ENCODE measurements around the gene ANK3. TPM values are rescaled to one million over a fixed set of nuclear protein-coding genes. Genes with fewer than 3 reads are reported as not detected.

Gene ANK3
- polyA plus RNA-seq, 1 donor from 2014 or later, result 114 TPM

DNA sequence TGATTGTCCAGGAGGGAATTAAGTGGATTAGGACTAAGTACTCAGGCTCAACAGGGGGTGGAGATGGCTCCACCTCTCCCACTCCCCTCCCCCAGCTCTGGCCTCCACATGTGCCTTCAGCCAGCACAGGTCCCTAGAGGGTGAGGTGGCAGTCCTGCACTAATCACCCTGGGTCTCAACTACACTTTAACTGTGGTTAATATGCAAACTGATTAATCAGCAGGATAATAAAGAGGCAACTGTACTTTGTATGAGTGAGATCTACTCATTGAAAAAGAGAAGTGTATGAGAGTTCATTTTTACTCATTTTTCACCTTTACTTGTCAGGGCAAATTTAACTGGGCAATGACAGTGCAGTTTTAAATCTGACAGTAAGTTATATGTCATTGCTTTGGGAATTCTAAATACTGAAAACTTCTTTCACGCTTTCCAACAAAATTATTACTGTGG, 259.5 kb downstream of the ANK3 start:
- Histone ChIP-seq H4K20me1 (ENCODE audit: insufficient read depth) (no peaks in the 10 kb centered on the region), H3K9me2 (ENCODE audit: insufficient read depth, low read length) (no peaks in the 10 kb centered on the region), H3K4me3 (ENCODE audit: low read length) (no peak overlapping the region), H3K9ac (ENCODE audit: low read length) (no peak overlapping the region), H3K4me2 (ENCODE audit: low read length) (no peak overlapping the region), H2AFZ (ENCODE audit: low read depth, low read length) (no peak overlapping the region), H3K27ac (ENCODE audit: low read length) (no peak overlapping the region), H3F3A (ENCODE audit: insufficient read depth, low read length, poor library complexity, severe bottlenecking) (no peaks in the 10 kb centered on the region), H3K27me3 (ENCODE audit: insufficient read depth, low read depth, low read length) (no peaks in the 10 kb centered on the region), H3K9me3 (ENCODE audit: low read length) (no peaks in the 10 kb centered on the region), H3K79me2 (replicated peaks; ENCODE audit: insufficient read depth, low read length) (no peaks in the 10 kb centered on the region), H3K36me3 (ENCODE audit: insufficient read depth, low read length) (peaks cover 8% of the 10 kb centered on the region)
- TF ChIP-seq RAD21 (conservative IDR thresholded peaks at IDR 0.05) (no peak), TAF1 (IDR thresholded peaks at IDR 0.05; ENCODE audit: low read depth) (no peak), SMC3 (conservative IDR thresholded peaks at IDR 0.05; ENCODE audit: poor library complexity) (no peak), EZH2 (IDR thresholded peaks at IDR 0.05; ENCODE audit: borderline replicate concordance, insufficient read depth, low read length, poor library complexity, severe bottlenecking) (no peak)
- TF ChIP-seq, protein P1, sequence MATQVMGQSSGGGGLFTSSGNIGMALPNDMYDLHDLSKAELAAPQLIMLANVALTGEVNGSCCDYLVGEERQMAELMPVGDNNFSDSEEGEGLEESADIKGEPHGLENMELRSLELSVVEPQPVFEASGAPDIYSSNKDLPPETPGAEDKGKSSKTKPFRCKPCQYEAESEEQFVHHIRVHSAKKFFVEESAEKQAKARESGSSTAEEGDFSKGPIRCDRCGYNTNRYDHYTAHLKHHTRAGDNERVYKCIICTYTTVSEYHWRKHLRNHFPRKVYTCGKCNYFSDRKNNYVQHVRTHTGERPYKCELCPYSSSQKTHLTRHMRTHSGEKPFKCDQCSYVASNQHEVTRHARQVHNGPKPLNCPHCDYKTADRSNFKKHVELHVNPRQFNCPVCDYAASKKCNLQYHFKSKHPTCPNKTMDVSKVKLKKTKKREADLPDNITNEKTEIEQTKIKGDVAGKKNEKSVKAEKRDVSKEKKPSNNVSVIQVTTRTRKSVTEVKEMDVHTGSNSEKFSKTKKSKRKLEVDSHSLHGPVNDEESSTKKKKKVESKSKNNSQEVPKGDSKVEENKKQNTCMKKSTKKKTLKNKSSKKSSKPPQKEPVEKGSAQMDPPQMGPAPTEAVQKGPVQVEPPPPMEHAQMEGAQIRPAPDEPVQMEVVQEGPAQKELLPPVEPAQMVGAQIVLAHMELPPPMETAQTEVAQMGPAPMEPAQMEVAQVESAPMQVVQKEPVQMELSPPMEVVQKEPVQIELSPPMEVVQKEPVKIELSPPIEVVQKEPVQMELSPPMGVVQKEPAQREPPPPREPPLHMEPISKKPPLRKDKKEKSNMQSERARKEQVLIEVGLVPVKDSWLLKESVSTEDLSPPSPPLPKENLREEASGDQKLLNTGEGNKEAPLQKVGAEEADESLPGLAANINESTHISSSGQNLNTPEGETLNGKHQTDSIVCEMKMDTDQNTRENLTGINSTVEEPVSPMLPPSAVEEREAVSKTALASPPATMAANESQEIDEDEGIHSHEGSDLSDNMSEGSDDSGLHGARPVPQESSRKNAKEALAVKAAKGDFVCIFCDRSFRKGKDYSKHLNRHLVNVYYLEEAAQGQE (IDR thresholded peaks at IDR 0.05; ENCODE audit: borderline replicate concordance), result no peak
- TF ChIP-seq, protein P2, sequence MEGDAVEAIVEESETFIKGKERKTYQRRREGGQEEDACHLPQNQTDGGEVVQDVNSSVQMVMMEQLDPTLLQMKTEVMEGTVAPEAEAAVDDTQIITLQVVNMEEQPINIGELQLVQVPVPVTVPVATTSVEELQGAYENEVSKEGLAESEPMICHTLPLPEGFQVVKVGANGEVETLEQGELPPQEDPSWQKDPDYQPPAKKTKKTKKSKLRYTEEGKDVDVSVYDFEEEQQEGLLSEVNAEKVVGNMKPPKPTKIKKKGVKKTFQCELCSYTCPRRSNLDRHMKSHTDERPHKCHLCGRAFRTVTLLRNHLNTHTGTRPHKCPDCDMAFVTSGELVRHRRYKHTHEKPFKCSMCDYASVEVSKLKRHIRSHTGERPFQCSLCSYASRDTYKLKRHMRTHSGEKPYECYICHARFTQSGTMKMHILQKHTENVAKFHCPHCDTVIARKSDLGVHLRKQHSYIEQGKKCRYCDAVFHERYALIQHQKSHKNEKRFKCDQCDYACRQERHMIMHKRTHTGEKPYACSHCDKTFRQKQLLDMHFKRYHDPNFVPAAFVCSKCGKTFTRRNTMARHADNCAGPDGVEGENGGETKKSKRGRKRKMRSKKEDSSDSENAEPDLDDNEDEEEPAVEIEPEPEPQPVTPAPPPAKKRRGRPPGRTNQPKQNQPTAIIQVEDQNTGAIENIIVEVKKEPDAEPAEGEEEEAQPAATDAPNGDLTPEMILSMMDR (IDR thresholded peaks at IDR 0.05; ENCODE audit: poor library complexity, severe bottlenecking), result no peak

DNA sequence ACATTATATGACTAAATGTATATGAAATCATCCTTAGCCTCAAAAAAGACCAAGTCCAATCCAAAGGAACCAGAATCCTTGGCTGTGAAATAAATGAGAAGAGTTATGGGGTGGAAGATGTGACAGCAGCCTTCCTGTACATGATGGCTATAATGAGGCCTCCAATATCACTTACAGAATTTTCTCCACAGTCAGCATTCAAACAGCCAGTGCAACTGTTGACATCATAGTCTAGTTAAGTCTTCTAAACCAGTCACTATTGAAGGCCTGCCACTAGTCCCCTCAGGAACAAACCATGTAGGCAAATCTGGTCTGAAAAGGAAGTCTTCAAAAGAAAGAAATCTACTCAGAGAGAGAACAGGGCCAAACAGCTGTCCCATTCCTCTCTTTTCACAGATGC, 263.8 kb downstream of the ANK3 start:
- no peaks in the 10 kb centered on the region for H3K9me3 ChIP-seq (ENCODE audit: low read length)
- TF ChIP-seq EP300 (conservative IDR thresholded peaks at IDR 0.05; ENCODE audit: poor library complexity, severe bottlenecking), result no peak
- TF ChIP-seq POLR2AphosphoS5 (IDR thresholded peaks at IDR 0.05), result no peak
- TF ChIP-seq TAF1 (IDR thresholded peaks at IDR 0.05; ENCODE audit: low read depth), result no peak
- TF ChIP-seq RAD21 (conservative IDR thresholded peaks at IDR 0.05), result no peak
- TF ChIP-seq, protein P2 (IDR thresholded peaks at IDR 0.05; ENCODE audit: poor library complexity, severe bottlenecking), result no peak
- no peak for TF ChIP-seq EZH2 (IDR thresholded peaks at IDR 0.05; ENCODE audit: borderline replicate concordance, insufficient read depth, low read length, poor library complexity, severe bottlenecking)
- TF ChIP-seq, protein P1 (IDR thresholded peaks at IDR 0.05; ENCODE audit: borderline replicate concordance), result no peak
- no peak for TF ChIP-seq MXI1 (conservative IDR thresholded peaks at IDR 0.05; ENCODE audit: poor library complexity, severe bottlenecking)
- TF ChIP-seq SMC3 (conservative IDR thresholded peaks at IDR 0.05; ENCODE audit: poor library complexity), result no peak
- no peaks in the 10 kb centered on the region for H3K36me3 ChIP-seq (ENCODE audit: insufficient read depth, low read length)

More for the DNA sequence above, 263.8 kb downstream of the ANK3 start:
- Histone ChIP-seq H3K4me3 (ENCODE audit: low read length) (no peak overlapping the region), H3F3A (ENCODE audit: insufficient read depth, low read length, poor library complexity, severe bottlenecking) (no peaks in the 10 kb centered on the region), H3K9ac (ENCODE audit: low read length) (no peak overlapping the region), H3K79me2 (replicated peaks; ENCODE audit: insufficient read depth, low read length) (no peaks in the 10 kb centered on the region), H2AFZ (ENCODE audit: low read depth, low read length) (no peak overlapping the region), H3K4me2 (ENCODE audit: low read length) (no peak overlapping the region), H3K27ac (ENCODE audit: low read length) (no peak overlapping the region), H4K20me1 (ENCODE audit: insufficient read depth) (no peaks in the 10 kb centered on the region), H3K27me3 (ENCODE audit: insufficient read depth, low read depth, low read length) (no peaks in the 10 kb centered on the region), H3K9me2 (ENCODE audit: insufficient read depth, low read length) (no peaks in the 10 kb centered on the region)
